Gastroesophageal sphincter (tissue), 4 donors: Measurements from ENCODE around the gene BRD1. TPM values are rescaled to one million over a fixed set of nuclear protein-coding genes. Genes with fewer than 3 reads are reported as not detected.
"Not testable (repeated sequence)": the region's sequence is repeated elsewhere in the genome, so short reads cannot be mapped to it uniquely, and the experiment has no call there.

ENCODE experiments used
- ATAC-seq: fragments of 150-250 bp; one replicate; pipeline ENCODE4 v1.9.1; 2016; ENCODE audit warnings: mild to moderate bottlenecking, moderate library complexity
- H3K27ac ChIP-seq, 4 donors: fragments of 200-600 bp; sonication (generic) in 3 of 4; 1 replicate in 3 of 4; 2 replicates in 1 of 4; pipeline ENCODE4 v1.5.1; 2016 to 2019
- H3K27me3 ChIP-seq: fragments of 200-600 bp; sonication (generic); one replicate; pipeline ENCODE4 v1.5.1; 2019
- H3K36me3 ChIP-seq, 2 donors: fragments of 200-600 bp; sonication (generic); one replicate each; pipeline ENCODE4 v1.5.1; 2019; ENCODE audit warnings: control low read depth in 1 of 2
- H3K4me1 ChIP-seq, 3 donors: fragments of 200-600 bp; sonication (generic); 1 replicate in 2 of 3; 2 replicates in 1 of 3; pipeline ENCODE4 v1.5.1; 2016 to 2019; ENCODE audit warnings: control low read depth in 2 of 3
- H3K4me3 ChIP-seq, 2 donors: fragments of 200-600 bp; sonication (generic); one replicate each; pipeline ENCODE4 v1.5.1; 2019; ENCODE audit warnings: mild to moderate bottlenecking in 1 of 2, moderate library complexity in 1 of 2
- H3K9me3 ChIP-seq, 3 donors: fragments of 200-600 bp; sonication (generic); one replicate each; pipeline ENCODE4 v1.5.1; 2017 to 2019; ENCODE audit warnings: control low read depth in 2 of 3
- CTCF ChIP-seq, 4 experiments: fragments of 200-600 bp in 2 of 4; fragments of 450-650 bp in 2 of 4; sonication (generic) in 1 of 4; IDR thresholded peaks; one replicate each; pipeline ENCODE4 v1.5.1; 2017 to 2019; ENCODE audit warnings: antibody characterized with exemption in 4 of 4, mild to moderate bottlenecking in 2 of 4, moderate library complexity in 2 of 4
- EP300 ChIP-seq: sonication (generic); formaldehyde crosslinking; IDR thresholded peaks from one replicate; pipeline ENCODE4 v1.6.1; 2017; ENCODE audit warnings: antibody characterized with exemption, mild to moderate bottlenecking
- POLR2A ChIP-seq, 2 donors: fragments of 450-650 bp; IDR thresholded peaks; one replicate each; pipeline ENCODE4 v1.6.1; 2017; ENCODE audit warnings: antibody characterized with exemption in 2 of 2, mild to moderate bottlenecking in 2 of 2, moderate library complexity in 1 of 2
- POLR2AphosphoS5 ChIP-seq: sonication (generic); formaldehyde crosslinking; IDR thresholded peaks from one replicate; pipeline ENCODE4 v1.6.1; 2017; ENCODE audit warnings: antibody characterized with exemption
- WGBS, 2 donors: methylation state at CpG; one replicate each; pipeline ENCODE4 v1.1.5; 2018; ENCODE audit warnings: low coverage in 1 of 2; 5-methylcytosine and 5-hydroxymethylcytosine counted together
- total RNA-seq, 4 donors: library from RNA; depleted of rRNA; stranded (reverse); fragments of >200 nt; gene quantifications; one replicate each; pipeline ENCODE4 v1.1.0, GENCODE V29; 2016

BRD1 gene
- total RNA-seq, 4 donors from 2014 or later = 36.0 to 66.0 (median 45.5) TPM

GRCh38 chr22:49783926-49784629, 43.6 kb downstream of the BRD1 start:
- ATAC-seq = no peak
- H3K9me3 ChIP-seq = no peaks in the 10 kb centered on the region
- H3K4me1 ChIP-seq = peaks cover 0 to 69% (median 14%) of the 10 kb centered on the region in 3 donors
- 87% methylated on average over 9 of the region's 47 CpGs; no CpG with 5 or more reads in 1 of the 2 donors for WGBS, 2 donors
- H3K27me3 ChIP-seq = no peaks in the 10 kb centered on the region
- no peak for TF ChIP-seq POLR2AphosphoS5
- no peak for TF ChIP-seq EP300
- TF ChIP-seq POLR2A (IDR thresholded peaks at IDR 0.05) = no peak
- TF ChIP-seq CTCF (IDR thresholded peaks at IDR 0.05) = no peak
- H3K36me3 ChIP-seq = peaks cover 0 to 84% of the 10 kb centered on the region in 2 donors
- H3K4me3 ChIP-seq = no peak overlapping the region
- H3K27ac ChIP-seq = no peak overlapping the region

GRCh38 chr22:49783036-49783746, 44.5 kb downstream of the BRD1 start:
- 71 to 83% methylated on average over 2 to 13 of the region's 29 CpGs for WGBS, 2 donors
- H3K9me3 ChIP-seq = no peaks in the 10 kb centered on the region
- no peak overlapping the region for H3K27ac ChIP-seq
- no peaks in the 10 kb centered on the region for H3K27me3 ChIP-seq
- TF ChIP-seq POLR2AphosphoS5 = no peak
- TF ChIP-seq EP300 = no peak
- no peak for TF ChIP-seq POLR2A (IDR thresholded peaks at IDR 0.05)
- no peak for TF ChIP-seq CTCF (IDR thresholded peaks at IDR 0.05)
- H3K36me3 ChIP-seq = peaks cover 0 to 89% of the 10 kb centered on the region in 2 donors
- ATAC-seq = no peak
- peaks cover 0 to 62% (median 6%) of the 10 kb centered on the region in 3 donors for H3K4me1 ChIP-seq
- H3K4me3 ChIP-seq = no peak overlapping the region

- not testable (repeated sequence) for H3K9me3 ChIP-seq, H3K4me3 ChIP-seq, ATAC-seq, H3K27ac ChIP-seq, H3K27me3 ChIP-seq
- 100% methylated on average over 4 of the region's 21 CpGs; no CpG with 5 or more reads in 1 of the 2 donors for WGBS, 2 donors
- peaks cover 0 to 87% of the 10 kb centered on the region in 2 donors for H3K36me3 ChIP-seq
- peaks cover 0 to 51% (median 6%) of the 10 kb centered on the region in 3 donors for H3K4me1 ChIP-seq
Measured at GRCh38 chr22:49781886-49782285, 45.8 kb downstream of the BRD1 start.

GRCh38 chr22:49781289-49781782, 46.3 kb downstream of the BRD1 start:
- Histone ChIP-seq H3K36me3 (peaks cover 0 to 87% of the 10 kb centered on the region in 2 donors), H3K27me3 (no peaks in the 10 kb centered on the region), H3K4me3 (no peak overlapping the region), H3K4me1 (peaks cover 0 to 46% (median 6%) of the 10 kb centered on the region in 3 donors), H3K9me3 (no peaks in the 10 kb centered on the region), H3K27ac (no peak overlapping the region)
- 100% methylated on average over 1 of the region's 16 CpGs; no CpG with 5 or more reads in 1 of the 2 donors for WGBS, 2 donors
- TF ChIP-seq EP300 (no peak), POLR2A (IDR thresholded peaks at IDR 0.05) (no peak), CTCF (IDR thresholded peaks at IDR 0.05) (no peak), POLR2AphosphoS5 (no peak)
- ATAC-seq = no peak

- 72 to 100% methylated on average over 2 to 7 of the region's 19 CpGs for WGBS, 2 donors
Measured at GRCh38 chr22:49780698-49781288, 46.9 kb downstream of the BRD1 start.

More at GRCh38 chr22:49780698-49781288, 46.9 kb downstream of the BRD1 start:
- Histone ChIP-seq H3K27me3 (no peaks in the 10 kb centered on the region), H3K27ac (no peak overlapping the region), H3K36me3 (peaks cover 0 to 87% of the 10 kb centered on the region in 2 donors), H3K4me1 (peaks cover 0 to 40% (median 1%) of the 10 kb centered on the region in 3 donors), H3K9me3 (no peaks in the 10 kb centered on the region), H3K4me3 (no peak overlapping the region)
- ATAC-seq = no peak
- TF ChIP-seq POLR2A (IDR thresholded peaks at IDR 0.05) (no peak), POLR2AphosphoS5 (no peak), CTCF (IDR thresholded peaks at IDR 0.05) (no peak), EP300 (no peak)
